CMK (cell line): Measurements from ENCODE around the gene TSPAN16.

Experiments used
- DNase-seq: peaks from one replicate; pipeline ENCODE4 v3.0.0-alpha.2; 2010; ENCODE audit warnings: low read depth

Gene TSPAN16

GRCh38 chr19:11268783-11269267 is 27.1 kb upstream of the TSPAN16 start:
- peak; percentile 76 for DNase-seq

DNA sequence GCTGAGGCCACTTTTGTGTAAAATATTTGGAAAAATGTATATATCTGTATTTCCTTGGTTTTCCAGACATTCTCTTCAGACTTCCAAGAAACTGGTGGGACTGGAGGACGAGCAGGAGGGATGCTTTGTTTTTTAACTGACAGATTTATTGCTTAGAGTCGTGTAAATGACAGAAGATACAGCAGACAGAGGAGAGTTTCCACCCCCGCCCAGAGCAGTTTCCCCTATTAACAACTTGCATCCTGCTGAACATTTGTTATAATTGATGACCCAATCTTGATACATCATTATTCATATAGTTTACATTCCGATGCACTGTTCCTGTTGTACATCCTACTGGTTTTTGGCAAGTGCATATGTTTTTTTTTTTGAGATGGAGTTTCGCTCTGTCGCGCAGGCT is 26.6 kb upstream of the TSPAN16 start:
- no peak for DNase-seq

- DNase-seq, result no peak
Measured at GRCh38 chr19:11273296-11273695, 22.7 kb upstream of the TSPAN16 start.

DNA sequence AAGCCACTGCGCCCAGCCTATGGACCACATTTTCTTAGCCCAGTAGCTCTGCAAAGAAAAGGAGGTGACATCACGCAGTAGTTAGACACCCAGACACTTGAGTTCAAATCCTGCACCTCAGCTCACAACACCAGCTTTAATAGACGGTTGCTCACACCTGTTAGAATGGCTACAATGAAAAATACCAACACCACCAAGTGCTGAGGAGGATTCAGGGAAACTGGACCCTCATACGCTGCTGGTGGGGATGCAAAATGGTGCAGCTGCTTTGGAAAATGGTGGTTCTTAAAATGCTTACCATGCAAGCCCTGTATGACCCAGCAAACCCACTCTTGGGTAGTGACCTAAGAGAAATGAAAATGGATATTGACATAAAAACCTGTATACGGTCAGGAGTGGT is 22.0 kb upstream of the TSPAN16 start:
- DNase-seq, result no peak

GRCh38 chr19:11274533-11275086 is 21.4 kb upstream of the TSPAN16 start:
- no peak for DNase-seq

DNA sequence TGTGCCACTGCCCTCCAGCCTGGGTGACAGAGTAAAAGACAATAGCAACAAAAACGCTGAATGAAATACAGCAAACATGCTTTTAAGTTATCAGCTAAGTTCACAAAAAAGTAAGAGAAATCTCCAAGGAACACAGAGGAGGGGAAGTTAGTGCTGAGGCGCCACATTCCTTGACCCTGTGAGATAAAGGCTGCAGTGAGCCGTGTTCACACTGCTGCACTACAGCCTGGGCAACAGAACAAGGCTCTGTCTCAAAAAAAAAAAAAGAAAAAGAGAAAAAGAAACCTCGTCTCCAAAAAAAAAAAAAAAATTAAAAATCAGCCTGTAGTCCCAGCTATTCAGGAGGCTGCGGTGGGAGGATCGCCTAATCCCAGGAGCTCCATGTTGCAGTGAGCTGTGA is 17.3 kb upstream of the TSPAN16 start:
- no peak for DNase-seq

GRCh38 chr19:11279505-11280236 is 16.3 kb upstream of the TSPAN16 start:
- peak; percentile 61 for DNase-seq

- DNase-seq, result no peak
Measured at GRCh38 chr19:11281356-11282049, 14.5 kb upstream of the TSPAN16 start.

GRCh38 chr19:11284515-11284914 is 11.4 kb upstream of the TSPAN16 start:
- no peak for DNase-seq

DNA sequence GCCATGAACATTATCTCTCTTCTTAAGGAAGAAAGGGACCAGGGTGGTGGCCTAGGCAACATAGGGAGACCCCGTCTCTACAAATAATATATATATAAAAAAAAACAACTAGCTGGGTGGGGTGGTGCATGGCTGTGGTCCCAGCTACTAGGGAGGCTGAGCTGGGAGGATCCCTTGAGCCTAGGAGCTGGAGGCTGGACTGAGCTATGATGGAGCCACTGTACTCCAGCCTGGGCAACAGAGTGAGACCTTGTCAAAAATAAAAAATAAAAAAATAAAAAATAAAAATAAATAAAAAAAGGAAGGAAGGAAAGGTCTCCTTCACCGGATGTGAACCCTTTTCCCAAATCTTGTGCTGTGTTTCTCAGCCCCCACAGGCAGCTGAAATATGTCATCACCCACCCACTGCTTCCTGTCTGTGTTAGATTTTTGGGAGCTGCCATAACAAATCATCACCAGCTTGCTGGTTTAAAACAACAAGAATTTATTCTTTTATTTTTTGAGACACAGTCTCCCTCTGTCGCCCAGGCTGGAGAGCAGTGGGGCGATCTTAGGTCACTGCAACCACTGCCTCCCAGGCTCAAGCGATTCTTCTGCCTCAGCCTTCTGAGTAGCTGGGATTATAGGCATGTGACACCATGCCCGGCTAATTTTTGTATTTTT is 9.5 kb upstream of the TSPAN16 start:
- DNase-seq, result no peak

DNA sequence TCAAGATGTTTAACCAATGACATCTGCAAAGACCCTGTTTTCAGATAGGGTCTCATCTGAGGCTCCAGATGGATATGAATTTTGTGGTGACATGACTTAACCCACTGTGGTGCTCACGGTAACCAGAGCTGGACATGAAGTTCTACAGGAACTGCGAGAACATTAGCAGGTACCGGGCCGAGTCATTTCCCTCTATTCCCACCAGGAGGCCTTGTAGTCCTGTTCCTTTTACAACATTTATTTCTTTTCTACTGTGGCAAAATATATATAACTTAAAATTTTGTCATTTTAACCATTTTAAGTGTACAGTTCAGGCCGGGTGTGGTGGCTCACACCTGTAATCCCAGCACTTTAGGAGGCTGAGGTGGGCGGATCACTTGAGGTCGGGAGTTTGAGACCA is 7.6 kb upstream of the TSPAN16 start:
- DNase-seq, result no peak

GRCh38 chr19:11290256-11290655 is 5.7 kb upstream of the TSPAN16 start:
- DNase-seq, result no peak

GRCh38 chr19:11291415-11291814 is 4.5 kb upstream of the TSPAN16 start:
- DNase-seq, result no peak

- DNase-seq, result no peak
Measured at GRCh38 chr19:11291991-11292390, 4.0 kb upstream of the TSPAN16 start.

- peak; percentile 80 for DNase-seq
Measured at GRCh38 chr19:11293433-11294389, 2.2 kb upstream of the TSPAN16 start.

GRCh38 chr19:11295180-11295579 is 780 bp upstream of the TSPAN16 start:
- DNase-seq, result no peak

GRCh38 chr19:11296264-11296663 is 304 bp downstream of the TSPAN16 start:
- no peak for DNase-seq

- no peak for DNase-seq
Measured at GRCh38 chr19:11299946-11300810, 4.2 kb downstream of the TSPAN16 start.

DNA sequence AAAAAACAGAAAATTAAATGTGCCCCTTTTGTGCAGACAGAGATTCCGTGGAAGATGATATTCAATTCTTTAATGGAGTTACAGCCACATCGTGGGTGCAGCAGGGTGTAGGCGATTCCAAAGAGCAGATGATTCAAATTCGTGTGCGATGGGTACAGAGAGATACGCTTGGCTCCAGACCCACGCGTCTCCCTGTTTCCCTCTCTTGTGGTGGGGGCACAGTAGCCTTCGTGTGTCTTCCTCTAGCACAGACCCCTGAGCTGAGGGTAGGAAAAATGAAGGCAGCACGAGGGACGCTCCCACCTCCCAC is 4.8 kb downstream of the TSPAN16 start:
- DNase-seq, result no peak

- DNase-seq, result no peak
Measured at GRCh38 chr19:11304936-11305335, 9.0 kb downstream of the TSPAN16 start.

GRCh38 chr19:11306337-11306736 is 10.4 kb downstream of the TSPAN16 start:
- DNase-seq, result no peak
